ENCODE results near the gene CCNG1.

- TF ChIP-seq CTCF (conservative IDR thresholded peaks at IDR 0.05; ENCODE audit: low read depth, low read length) (no peak), EZH2 (IDR thresholded peaks at IDR 0.05; ENCODE audit: borderline replicate concordance, low read depth, low read length, poor library complexity, severe bottlenecking) (no peak)
Measured at GRCh38 chr5:163447875-163448274, 10.5 kb downstream of the CCNG1 start.
